ENCODE measurements around the gene COL1A2. TPM values are rescaled to one million over a fixed set of nuclear protein-coding genes. Genes with fewer than 3 reads are reported as not detected.

Gene COL1A2
- total and polyA plus RNA-seq, 2 of the 4 experiments (the other 2 are of a cell fraction), result 1,211 to 4,454 TPM

DNA sequence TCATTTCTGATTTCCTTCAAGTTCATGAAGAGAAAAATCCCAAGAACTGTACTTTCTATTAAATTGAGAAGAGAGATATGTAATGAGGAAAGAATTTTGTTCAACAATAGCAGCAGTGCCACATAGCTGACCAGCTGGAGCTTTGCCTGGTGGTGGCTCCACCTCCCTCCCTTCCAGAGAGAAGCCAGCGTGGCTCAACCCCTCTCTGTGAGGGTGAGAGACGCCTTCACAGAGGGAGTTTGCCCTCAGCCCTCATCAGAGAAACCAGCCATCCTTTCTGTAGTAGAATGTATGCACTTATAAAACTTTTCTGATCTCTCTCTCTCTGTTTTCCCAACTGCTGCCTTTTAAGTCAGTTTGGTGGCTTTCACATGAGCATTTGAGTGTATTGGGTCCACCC is 20.5 kb upstream of the COL1A2 start (continued):
- TF ChIP-seq SMC3 (IDR thresholded peaks at IDR 0.05; ENCODE audit: low read depth, low read length), result peak; percentile 28; the same call in 1 of the 2 replicates

- H4K5ac ChIP-seq (ENCODE audit: low read depth, low read length), result peak overlapping the region; percentile 97
- no peaks in the 10 kb centered on the region for H3K27me3 ChIP-seq (ENCODE audit: control insufficient read depth, insufficient read depth, low read length)
- H3K18ac ChIP-seq (ENCODE audit: low read depth, low read length), result peak overlapping the region; percentile 97
- no peaks in the 10 kb centered on the region for H3K36me3 ChIP-seq (ENCODE audit: control insufficient read depth, insufficient read depth, low read length)
- peaks cover 11% of the 10 kb centered on the region for H3K4me1 ChIP-seq (ENCODE audit: control insufficient read depth, insufficient read depth, low read length)
- no peak overlapping the region for H2AFZ ChIP-seq (replicated peaks; ENCODE audit: low read length, poor library complexity)
- H2BK5ac ChIP-seq (ENCODE audit: low read depth, low read length, poor library complexity, severe bottlenecking), result peak overlapping the region; percentile 100
- ChIA-PET CTCF (interaction anchor here (0.6 to 3.2 kb wide), 4 partner anchors 10 to 79 kb away, joined by 3 to 19 read pairs (median 4); partner anchors contain the start of gene COL1A2), POLR2A (ENCODE audit: unreplicated experiment) (interaction anchor here (0.5 to 5.0 kb wide), 18 partner anchors 8 to 252 kb away, joined by 3 to 79 read pairs (median 6); partner anchors contain the start of gene COL1A2)
- peak overlapping the region; percentile 100 for H3K27ac ChIP-seq (ENCODE audit: insufficient read depth, low read length)
- peak overlapping the region; percentile 90 for H3K4me2 ChIP-seq (ENCODE audit: low read depth, low read length)
- peak overlapping the region; percentile 69 for H2AK9ac ChIP-seq (replicated peaks; ENCODE audit: low read depth, low read length, poor library complexity)
- H3K4me3 ChIP-seq (ENCODE audit: insufficient read depth, low read depth, low read length), result peak overlapping the region; percentile 41; the same call in 1 of the 2 replicates
- H3K23ac ChIP-seq (ENCODE audit: low read depth, low read length), result peak overlapping the region; percentile 96
- in situ Hi-C loops (cut with MboI; ENCODE audit: low sequenced_read_pairs) (no loop called here), intact Hi-C loops (cut with micrococcal nuclease) (loop anchor here (1.0 to 2.0 kb wide), 5 partner anchors 19 to 78 kb away; partner anchors contain the start of gene COL1A2), dilution Hi-C loops (cut with HindIII; ENCODE audit: low sequenced_read_pairs, unreplicated experiment) (no loop called here)
- H3K9me1 ChIP-seq (ENCODE audit: insufficient read depth, low read length), result no peaks in the 10 kb centered on the region; the same call in 1 of the 2 replicates
- H4K20me1 ChIP-seq (ENCODE audit: insufficient read depth, low read length), result no peaks in the 10 kb centered on the region
- DNase-seq (peak; percentile 97), ATAC-seq (ENCODE audit: low read depth) (peak; percentile 83)
- peak overlapping the region; percentile 92 for H3K9ac ChIP-seq (ENCODE audit: low read depth, low read length)
- H3K79me1 ChIP-seq (ENCODE audit: low read depth in 1 of 2, low read length in 2 of 2), result peaks cover 16 to 27% of the 10 kb centered on the region in 2 experiments; a peak in 3 of 4 replicates
- H4K91ac ChIP-seq (ENCODE audit: insufficient read depth, low read depth, low read length), result peak overlapping the region; percentile 99
- H3K9me3 ChIP-seq (ENCODE audit: control insufficient read depth, insufficient read depth, low read length), result no peaks in the 10 kb centered on the region
- no peak for TF ChIP-seq NFE2L2 (IDR thresholded peaks at IDR 0.05; ENCODE audit: low read depth, low read length)
- no peak for TF ChIP-seq CEBPB (IDR thresholded peaks at IDR 0.05; ENCODE audit: low read depth, low read length)
- no peak for TF ChIP-seq FOS (IDR thresholded peaks at IDR 0.05; ENCODE audit: low read depth, low read length)
- no peak; the same call in 1 of the 2 replicates for TF ChIP-seq POLR2A (IDR thresholded peaks at IDR 0.05; ENCODE audit: low read depth, low read length)
- peak; percentile 45; the same call in 1 of the 2 replicates for TF ChIP-seq MAFK (IDR thresholded peaks at IDR 0.05; ENCODE audit: low read depth, low read length)
- no peak for TF ChIP-seq SMC3 (IDR thresholded peaks at IDR 0.05; ENCODE audit: low read depth, low read length)
- no peak for TF ChIP-seq MXI1 (IDR thresholded peaks at IDR 0.05; ENCODE audit: borderline replicate concordance, low read depth, low read length)
- TF ChIP-seq MAZ (IDR thresholded peaks at IDR 0.05; ENCODE audit: borderline replicate concordance, low read depth, low read length), result peak; percentile 73; the same call in 1 of the 2 replicates
- TF ChIP-seq RAD21 (IDR thresholded peaks at IDR 0.05; ENCODE audit: low read length), result peak; percentile 24; the same call in 1 of the 2 replicates
- TF ChIP-seq, protein P1, sequence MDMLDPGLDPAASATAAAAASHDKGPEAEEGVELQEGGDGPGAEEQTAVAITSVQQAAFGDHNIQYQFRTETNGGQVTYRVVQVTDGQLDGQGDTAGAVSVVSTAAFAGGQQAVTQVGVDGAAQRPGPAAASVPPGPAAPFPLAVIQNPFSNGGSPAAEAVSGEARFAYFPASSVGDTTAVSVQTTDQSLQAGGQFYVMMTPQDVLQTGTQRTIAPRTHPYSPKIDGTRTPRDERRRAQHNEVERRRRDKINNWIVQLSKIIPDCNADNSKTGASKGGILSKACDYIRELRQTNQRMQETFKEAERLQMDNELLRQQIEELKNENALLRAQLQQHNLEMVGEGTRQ (IDR thresholded peaks at IDR 0.05; ENCODE audit: low read depth, low read length), result no peak
- no peak for TF ChIP-seq BHLHE40 (IDR thresholded peaks at IDR 0.05; ENCODE audit: low read depth, low read length)
- H3K56ac ChIP-seq (ENCODE audit: extremely low read depth, insufficient read depth, low read length), result peak overlapping the region; percentile 100
- H3K14ac ChIP-seq (replicated peaks; ENCODE audit: low read depth, low read length), result peak overlapping the region; percentile 99
- peak overlapping the region; percentile 80 for H2AK5ac ChIP-seq (ENCODE audit: low read depth, low read length)
- peak overlapping the region; percentile 84 to 99 for H4K8ac ChIP-seq (ENCODE audit: low read depth in 2 of 2, low read length in 2 of 2)
- peak overlapping the region; percentile 96 for H2BK20ac ChIP-seq (ENCODE audit: low read depth, low read length)
- H2BK15ac ChIP-seq (ENCODE audit: low read depth, low read length), result peak overlapping the region; percentile 95
- TSS peak; percentile 99 for BruUV-seq (replicated peaks)
- H3K4ac ChIP-seq (ENCODE audit: low read depth, low read length), result peak overlapping the region; percentile 90
- peak overlapping the region; percentile 95 for H2BK120ac ChIP-seq (ENCODE audit: low read depth, low read length)
- no CpG with 5 or more reads among the region's 5 CpGs for WGBS, 2 experiments (ENCODE audit: extremely low coverage in 2 of 2, insufficient read length in 1 of 2)
Observed at GRCh38 chr7:94374721-94375566, 19.8 kb upstream of the COL1A2 start.
